Activated CD8-positive, alpha-beta memory T cell treated with anti-CD3 and anti-CD28 coated beads, Interleukin-2, amount 50 U/mL, for 48 hours (primary cell): Measurements from ENCODE around the gene ZBP1.

ENCODE experiments used
- DNase-seq: peaks from one replicate; pipeline ENCODE4 v3.0.0-alpha.2; 2020

Gene ZBP1

DNA sequence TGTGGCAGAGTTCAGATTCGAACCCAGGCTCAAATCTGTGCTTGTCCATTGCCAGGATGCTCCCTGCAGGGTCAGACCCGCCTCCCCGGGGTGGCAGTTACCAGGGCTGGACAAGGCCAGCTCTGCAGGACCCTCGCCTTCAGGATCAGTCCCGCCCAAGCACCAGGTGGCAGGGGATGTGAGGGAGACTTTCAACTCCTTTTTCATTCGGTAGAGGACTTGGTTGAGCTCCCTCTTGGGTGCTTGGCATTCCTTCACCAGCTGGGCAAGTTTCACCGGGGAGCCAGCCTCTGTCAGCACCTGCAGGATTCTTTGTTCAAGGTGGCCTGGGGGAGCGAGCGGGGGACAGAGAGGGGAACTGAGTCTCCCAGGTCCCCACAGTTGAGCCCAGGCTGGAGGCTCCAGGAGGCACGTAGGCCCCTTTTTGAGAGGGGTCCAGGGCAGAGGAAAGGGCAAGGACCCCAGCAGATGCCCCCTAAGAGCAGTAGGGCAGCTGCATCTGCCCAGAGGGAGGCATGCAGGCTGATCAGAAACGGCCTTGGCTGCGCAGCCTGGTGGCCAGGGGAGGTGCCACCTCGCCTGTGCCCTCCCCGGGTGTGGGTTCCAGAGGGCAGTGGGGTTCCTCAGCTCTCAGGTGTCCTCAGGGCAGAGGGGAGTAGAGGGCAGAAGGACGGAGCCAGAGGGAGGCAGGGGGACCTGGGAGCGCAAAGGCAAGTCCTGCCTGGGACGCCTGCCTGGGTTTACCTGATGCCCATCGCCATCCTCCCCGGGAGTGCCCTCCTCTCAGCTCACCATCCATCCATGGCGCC lies 3.9 kb downstream of the ZBP1 start:
- no peak for DNase-seq

DNA sequence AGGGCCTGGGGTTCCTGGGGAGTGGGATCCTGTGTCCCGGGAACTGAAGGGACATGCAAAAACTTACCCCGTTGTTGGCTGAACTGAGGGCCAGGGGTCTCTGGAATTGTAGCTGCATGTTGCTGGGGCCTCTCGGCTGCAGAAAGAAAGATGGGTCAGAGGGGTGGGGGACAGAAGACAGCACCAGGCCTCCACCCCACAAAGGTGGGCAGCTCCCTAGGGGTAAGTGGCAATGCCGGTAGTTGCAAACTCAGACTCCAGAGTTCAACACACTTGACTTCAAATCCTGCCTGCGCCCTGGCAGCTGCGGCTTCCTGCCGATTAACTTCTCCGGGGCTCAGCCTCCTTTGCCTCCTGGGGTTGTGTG lies 4.8 kb downstream of the ZBP1 start:
- DNase-seq = peak; percentile 48

DNA sequence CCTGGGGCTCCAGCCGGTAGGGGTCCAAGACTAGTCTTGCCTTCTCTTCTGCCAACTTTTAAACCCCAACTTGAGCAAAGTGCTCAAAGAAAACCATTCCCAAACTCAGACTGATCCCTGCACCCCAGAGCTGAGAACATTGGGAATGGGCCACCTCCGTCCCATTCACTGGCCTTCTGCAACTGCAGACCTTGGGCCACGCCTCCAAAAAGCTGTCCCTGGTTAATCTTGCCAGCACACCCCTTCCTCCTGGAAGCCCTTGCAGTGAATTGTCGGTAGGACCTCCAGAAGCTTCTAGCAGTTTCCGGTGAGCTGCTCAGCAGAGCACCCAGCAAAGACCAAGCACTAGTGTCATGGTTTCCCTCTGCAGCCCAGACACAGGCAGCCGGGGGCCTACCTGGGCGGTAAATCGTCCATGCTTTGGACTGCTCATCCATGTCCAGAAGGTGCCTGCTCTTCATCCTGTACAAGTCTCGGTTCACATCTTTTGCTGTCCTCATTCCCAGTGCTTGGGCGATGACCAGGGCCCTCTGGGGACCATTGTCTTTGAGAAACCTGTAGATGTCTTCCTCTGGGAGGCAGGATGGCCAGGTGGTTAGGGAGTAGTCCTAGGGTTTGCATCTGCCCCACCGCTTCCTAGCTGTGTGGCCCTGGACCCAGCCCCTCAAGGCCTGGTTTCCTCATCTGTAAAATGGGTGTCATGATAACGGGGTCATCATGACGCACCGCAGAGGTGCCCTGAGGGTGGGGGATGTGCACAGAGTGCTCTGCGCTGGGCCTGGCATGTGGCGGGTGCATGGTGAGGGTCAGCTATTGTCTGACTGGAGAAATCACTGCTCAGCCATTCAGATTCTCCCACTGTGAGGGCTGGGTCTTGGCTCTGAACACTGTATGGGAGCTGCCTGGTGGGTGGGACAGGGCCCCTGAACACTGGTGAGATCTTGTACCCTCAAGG lies 5.5 kb downstream of the ZBP1 start:
- peak; percentile 33 for DNase-seq

DNA sequence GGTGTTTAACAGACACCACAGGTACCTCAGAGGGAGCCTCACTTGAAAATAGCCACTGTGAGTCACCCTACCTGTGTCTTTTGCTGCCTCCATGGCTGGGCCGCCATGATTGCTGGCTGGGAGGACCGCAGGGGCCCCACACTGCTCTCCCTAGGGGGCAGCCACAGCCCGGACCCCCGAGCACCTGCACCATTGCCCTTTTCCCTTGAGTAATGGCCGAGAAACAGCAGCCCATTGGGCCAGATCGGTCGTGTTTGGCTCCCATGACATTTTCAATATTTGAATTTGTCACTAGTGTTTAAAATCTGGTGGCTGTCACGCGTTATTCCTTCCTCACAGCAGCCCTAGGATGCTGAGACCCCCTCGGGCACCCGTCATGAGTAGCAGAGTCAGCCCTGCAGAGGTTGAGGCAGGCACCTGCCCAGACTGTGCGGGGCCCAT lies 6.7 kb downstream of the ZBP1 start:
- DNase-seq = peak; percentile 30

DNA sequence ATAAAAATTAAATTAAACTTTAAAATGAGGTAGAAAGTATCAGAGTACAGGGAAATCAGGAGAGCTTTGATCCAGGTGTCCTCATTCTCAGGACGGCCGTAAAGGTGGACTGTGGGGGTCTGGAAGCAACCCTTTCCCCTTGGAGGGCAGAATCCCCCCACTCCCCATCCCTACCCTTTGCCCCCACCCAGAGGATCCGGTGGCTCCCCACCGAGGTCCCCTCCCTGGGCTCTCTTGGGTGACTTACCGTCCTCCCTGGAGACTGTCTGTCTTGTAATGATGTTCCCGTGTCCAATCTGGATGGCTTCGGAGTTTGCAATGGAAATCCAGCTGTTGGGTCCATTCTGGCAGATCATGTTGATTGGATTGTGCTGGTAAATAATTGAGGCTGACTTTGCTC lies 7.3 kb downstream of the ZBP1 start:
- DNase-seq = no peak

DNA sequence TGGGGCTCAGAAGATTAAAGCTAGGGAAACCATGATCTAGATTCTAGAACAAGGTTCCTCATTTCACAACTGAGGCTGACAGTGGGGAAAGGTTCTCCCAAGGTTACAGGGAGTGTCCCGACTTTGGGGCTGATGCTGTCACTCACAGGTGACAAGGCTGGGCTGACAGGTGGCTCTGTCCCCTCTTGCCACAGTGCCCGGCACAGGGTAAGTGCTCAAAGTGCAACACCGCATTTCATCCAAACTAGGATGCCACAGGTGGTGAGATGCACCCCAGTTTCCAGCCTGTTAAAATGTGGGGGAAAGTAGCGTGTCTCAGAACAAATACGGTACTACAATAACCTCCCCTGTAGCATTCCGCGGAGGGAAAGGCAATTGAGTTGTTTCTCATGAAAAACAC lies 7.8 kb downstream of the ZBP1 start:
- DNase-seq = peak; percentile 34

DNA sequence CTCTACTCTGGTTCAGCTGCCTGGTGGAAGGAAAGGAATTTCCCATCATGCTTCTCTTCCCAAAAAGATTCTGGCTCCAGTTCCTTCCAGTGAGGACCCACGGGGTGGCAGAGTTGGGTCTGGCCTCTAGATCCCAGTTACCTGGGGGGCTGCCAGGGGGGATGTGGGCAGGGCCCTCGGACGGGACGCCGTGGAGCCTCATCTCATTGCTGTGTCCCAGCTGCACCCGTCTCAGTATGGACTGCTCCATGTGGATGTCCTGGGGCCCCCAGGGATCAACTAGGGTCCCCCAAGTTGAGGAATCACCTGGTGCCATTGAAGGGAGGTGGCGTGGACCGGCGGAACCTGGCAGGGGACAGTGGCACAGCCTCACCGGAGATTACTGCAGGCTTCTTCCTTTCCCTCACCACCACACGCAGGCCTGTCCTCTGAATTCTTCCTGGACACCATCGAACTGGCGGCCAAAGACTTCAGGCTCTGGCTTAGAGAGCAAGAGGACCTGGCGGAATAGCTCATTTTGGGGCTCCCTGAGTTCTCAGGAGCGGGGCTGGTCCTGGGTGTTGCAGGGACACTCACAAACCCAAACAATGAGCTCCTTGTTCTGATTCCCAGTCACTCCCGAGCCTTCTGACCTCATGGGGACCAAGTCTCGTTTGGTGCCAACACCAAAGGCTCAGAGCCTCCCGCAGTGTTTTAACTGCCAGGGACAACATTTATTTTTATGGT lies 8.5 kb downstream of the ZBP1 start:
- peak; percentile 33 for DNase-seq

DNA sequence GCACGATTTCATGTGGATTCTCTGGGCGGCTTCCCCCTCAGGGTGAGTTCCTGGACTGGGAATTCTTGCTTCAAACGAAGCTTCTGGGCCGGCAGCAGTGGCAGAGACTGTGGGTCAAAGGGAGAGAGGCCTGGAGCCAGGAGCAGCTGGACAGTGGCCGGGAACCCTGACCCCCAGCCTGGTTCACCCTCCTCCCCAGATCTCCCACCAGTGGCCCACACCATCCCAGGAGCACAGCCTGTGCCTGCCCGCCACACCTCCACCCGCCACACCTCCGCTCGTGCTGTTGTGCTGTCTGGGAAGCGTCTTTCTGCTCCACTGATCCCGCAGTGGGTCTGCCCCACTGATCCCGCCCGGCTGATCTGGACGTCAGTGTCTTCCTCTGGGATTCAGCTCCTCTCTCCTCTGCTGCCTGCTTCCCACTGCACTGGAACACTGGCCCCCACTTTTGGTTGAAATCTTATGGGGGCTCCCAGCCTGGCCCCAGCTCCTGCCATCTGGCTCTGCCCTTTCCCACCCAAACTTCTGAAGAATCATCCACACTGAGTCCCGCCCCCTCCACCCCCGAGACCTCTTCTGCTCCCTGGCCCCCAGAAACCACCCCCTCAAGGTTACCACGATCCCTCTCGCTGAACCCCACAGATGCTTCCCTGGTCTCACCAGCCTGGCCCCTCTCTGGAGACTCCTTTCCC lies 9.8 kb downstream of the ZBP1 start:
- DNase-seq = no peak

DNA sequence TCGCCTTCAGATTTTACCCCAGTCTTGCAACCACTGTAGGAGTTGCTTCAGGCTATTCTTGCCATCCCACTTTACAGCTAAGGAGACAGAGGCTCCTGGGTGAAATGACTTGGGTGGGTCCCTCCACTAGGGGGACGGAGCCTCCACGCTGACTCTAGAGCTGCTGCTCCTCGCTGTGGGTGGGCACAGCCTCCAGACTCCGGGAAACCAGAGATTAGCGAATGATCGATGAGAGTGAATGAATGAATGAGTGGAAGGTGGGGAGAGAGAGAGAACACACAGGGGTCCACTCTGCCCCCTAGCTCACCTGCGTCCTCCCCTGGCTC lies 10.4 kb downstream of the ZBP1 start:
- no peak for DNase-seq

DNA sequence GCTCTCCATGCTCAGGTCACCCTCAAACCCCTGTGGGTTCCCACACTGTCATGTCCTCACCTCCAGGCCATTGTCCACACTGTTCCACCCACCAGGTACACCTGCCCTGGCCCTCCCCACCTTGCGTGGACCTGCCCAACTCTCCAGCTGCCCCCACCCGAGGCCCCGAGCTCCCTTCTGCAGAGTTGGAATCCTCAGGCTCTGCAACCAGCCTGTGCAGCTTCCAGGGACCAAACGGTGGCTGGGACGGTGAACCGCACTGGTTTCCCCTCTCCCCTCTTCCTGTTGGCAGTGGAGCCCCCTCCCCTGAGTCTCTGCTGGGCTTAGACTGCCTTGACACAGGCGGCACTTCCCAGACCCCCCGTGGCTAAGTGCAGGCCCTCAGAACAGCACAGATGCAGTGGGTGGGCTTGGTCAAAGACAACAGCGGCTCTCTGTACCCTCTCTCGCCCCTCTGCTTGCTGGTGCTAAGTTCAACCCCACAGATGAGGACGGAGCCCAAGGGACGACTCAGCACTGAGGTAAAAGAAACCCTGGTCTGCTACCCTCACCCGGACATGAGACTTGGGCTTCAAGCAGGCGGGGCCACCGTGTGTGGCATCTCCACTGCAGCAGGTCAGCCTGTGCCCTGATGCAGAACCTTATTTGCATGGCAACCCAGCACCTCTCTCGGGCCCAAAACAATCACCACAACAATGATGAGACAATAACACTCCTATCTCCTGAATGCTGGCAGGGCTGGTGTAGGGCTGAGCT lies 11.0 kb downstream of the ZBP1 start:
- no peak for DNase-seq

DNA sequence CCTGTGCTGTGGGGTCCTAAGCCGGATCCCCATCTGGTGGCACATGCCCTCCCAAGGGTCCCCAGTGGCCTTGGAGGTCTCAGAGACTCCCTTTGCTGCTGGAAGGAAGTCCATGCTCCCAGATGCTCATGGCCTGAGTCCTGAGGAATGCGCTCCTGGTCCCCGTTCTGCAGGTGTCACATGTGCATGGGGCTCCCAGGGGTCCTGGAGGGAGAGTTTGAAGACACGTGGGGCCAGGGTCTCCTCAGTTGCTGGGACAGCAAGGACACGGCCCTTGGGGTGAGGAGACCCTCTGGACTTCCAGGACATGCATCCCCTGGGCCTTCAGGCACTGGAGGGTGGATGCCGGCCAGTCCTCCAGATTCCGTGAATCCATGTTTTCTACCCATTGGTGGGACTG lies 11.7 kb downstream of the ZBP1 start:
- no peak for DNase-seq

DNA sequence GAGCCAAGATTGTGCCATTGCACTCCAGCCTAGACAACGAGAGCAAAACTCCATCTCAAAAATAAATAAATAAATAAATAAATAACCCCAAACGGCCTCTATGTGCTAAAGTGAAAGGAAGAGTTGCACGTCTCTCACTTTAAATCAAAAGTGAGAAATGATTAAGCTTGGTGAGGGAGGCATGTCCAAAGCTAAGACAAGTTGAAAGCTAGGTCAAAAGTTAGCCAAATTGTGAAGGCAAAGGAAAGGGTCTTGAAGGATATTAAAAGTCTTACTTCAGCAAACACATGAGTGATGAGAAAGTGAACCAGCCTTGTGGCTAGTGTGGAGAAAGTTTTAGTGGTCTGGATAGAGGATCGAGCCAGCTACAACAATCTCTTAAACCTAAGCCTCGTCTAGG lies 14.3 kb downstream of the ZBP1 start:
- DNase-seq = no peak

DNA sequence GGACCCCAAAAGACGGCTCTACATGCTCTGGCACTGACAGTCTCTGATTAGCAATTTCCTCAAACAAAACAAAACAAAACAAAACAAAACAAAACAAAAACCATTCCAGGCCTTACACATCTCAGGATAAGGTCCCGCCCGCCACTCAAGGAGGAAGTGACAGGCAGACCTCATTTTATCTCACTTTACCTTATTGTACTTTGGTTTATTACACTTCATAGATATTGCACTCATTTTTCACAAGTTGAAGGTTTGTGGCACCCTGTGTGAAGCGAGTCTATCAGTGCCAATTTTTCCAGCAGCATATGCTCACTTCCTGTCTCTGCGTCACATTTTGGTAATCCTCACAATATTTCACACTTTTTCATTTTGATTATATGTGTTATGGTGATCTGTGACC lies 15.2 kb downstream of the ZBP1 start:
- DNase-seq = no peak

DNA sequence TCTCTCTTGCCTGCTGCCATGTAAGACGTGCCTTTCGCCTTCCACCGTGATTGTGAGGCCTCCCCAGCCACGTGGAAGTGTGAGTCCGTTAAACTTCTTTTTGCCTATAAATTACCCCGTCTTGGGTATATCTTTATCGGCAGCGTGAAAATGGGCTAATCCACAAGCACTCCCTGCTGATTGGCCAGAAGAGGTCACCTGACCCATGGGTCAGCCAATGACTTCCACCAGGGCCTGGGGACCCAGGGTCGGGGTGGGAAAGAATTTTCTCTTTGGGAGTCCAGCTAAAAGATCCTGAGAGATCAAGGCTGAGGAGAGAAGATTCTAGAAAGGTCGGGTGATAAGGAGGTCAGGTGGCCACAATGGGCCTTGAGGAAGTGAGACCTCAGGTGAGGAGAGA lies 17.1 kb downstream of the ZBP1 start:
- no peak for DNase-seq

DNA sequence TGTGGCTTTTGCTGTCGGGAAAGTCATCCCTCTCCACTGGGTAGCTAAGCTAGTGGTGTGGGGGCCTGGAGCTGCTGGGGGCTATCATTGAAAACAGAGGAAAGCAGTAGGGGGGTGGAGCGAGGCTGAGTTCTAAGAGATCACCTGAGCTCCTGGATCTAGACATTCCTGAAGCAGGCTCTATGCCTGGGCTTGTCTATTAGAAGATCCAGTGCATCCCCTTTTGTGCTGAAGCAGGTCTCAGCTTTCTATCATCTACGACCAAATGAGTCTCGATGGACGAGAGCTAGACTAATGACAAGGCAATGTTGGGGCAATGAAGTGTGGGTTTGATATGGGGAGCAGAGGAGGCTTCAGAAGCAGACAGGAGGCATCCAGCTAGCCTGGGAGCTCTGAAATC lies 18.5 kb downstream of the ZBP1 start:
- DNase-seq = no peak

DNA sequence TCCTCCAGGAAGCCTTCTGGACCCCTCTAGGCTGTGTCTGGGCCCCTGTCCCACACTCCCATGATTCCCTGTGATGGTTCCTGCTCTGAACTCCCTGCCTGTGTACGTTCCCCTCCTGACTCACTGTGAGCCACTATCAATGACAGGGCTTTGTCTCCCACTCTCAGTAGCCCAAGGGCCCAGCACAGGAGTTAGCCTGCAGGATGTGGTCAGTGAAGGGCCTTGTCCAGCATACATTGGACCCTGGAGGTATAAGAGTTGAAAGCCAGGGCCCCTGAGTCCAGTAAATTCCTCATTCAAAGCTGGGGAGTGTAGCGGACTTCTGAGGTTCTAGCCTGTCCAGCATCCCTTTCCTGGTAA lies 19.0 kb downstream of the ZBP1 start:
- no peak for DNase-seq

DNA sequence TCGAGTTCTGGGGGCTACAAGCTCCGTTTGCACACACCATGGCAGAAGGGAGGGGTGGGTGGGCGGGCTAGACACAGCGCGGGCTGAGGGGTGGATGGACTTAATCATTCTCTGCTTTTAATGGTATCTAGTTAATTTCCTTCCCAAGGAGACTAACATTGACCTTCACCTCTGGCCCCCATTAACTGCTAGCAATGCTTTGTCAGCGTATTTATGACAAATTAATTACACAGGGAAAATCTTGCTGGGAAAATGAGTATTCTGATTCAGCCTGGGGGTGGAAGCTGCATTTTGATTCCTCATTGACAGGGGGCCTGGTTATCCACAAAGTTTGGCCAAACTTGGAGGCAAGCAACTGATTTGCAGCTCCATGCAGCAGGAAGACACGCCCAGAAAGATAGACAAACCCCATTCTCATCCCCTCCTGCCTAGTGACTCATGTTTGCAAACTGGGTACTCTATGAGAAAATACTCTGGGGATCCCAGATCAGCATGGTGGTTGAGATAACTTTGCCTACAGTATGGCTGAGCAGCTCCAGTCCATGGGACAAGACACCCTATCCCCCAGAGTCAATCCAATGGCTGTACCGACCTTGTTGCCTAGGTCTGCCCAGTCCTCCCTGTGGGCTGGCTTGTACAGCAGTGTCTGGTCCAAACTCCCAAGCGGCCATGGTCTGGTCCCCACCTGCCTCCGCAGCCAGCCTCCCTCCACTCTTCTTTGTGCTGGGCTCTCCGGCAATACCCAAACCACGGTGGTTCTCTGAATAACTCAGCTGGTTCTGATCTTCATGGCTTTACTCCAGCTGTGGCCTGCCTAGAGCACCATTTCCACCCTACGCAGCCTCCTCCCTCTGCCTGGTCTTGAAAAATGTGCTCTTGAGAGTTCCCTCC lies 19.7 kb downstream of the ZBP1 start:
- DNase-seq = no peak

DNA sequence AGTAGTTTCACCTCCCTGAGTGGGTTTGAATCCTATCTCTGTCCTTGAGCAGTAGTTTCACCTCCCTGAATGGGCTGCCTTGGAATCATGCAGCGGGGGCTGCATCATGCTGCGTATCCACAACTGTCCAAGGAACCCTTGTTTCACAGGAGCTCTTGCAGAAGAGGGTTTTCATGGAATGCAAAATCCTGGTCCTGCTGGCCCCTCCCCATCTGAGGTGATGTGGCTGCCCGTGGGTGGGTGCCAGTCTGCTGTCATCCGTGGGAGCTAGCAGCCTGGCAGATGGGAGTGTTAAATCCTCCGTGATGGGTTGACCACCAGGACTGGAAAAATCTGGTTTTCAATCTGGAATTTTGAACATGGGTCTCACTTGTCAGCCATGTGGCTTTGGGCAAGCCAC lies 21.7 kb downstream of the ZBP1 start:
- no peak for DNase-seq

DNA sequence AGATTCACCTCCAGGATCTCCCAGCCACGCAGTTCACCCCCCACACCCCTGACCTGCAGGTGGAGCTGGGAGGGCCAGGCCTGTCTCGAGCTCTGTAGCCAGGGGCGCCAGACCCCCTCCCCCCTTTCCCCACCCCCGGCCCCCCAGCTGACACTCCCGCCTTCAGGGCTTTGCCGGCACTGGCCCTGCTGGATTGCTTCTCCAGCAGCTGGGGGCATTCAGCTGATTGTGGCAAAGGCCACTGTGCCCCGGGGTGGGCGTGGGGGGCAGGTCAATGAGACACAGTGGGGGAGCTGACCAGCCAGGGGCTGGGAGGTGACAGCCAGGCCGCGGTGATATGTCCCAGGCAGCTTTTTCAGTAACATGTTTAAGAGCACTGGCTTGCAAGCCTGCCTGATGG lies 22.2 kb downstream of the ZBP1 start:
- no peak for DNase-seq

DNA sequence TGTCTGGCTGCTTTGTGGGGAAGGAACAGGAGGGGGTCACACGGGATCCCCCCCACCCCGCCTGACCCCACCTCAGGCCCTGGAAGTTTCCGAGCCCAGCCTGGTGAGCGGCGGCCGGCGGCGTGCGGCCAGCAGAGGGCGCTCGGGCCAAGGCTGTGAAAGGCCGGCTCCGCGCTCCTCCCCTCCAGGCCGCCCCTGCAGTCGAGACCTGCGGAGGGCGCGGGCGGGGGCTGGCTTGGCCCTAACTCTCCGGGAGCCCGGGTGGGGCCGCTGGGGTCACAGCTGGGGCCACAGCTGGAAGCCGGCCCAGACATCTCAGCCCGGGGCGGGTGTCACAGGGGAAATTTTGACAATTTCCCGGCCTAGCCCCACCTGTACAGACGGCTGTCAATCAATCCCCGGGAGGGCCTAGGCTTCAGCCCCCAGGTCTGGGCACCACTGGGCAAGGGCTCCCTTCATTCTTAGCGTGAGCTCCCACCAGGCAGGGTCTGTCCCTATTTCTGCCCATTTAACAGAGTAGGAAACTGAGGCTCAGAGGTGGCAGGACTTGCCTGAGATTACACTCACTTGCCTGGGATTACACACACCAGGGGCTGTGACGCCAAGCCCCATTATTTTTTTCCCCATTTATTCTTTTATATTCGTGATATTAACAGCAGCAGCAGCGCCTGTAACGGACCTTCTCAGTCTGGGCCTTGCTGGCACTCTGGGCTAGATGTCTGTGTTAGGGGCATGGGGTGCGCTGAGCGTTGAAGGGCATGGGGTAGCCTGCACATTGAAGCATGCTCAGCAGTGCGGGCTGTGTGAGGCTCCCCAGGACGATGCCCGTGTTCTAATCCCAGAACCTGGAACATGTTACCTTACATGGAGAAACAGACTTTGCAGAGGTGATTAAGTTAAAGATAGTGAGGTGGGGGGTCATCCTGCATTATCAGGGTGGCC lies 23.0 kb downstream of the ZBP1 start:
- DNase-seq = peak; percentile 94
